GM18508 (cell line): Measurements from ENCODE around the gene WDR37.
A peak's percentile ranks its signal among the peaks of the same experiment; 100 is the strongest.
"Not testable (repeated sequence)": the region's sequence is repeated elsewhere in the genome, so short reads cannot be mapped to it uniquely, and the experiment has no call there.

ENCODE experiments used
- ATAC-seq: cut with Tn5 transposase; IDR thresholded peaks from one replicate; pipeline ENCODE4 v1.9.1; 2021; ENCODE audit warnings: moderate number of reproducible peaks; ENCODE audit not compliant: insufficient read depth, unreplicated experiment

WDR37 gene

GRCh38 chr10:1040133-1040532 is 16.1 kb upstream of the WDR37 start:
- ATAC-seq = no peak

DNA sequence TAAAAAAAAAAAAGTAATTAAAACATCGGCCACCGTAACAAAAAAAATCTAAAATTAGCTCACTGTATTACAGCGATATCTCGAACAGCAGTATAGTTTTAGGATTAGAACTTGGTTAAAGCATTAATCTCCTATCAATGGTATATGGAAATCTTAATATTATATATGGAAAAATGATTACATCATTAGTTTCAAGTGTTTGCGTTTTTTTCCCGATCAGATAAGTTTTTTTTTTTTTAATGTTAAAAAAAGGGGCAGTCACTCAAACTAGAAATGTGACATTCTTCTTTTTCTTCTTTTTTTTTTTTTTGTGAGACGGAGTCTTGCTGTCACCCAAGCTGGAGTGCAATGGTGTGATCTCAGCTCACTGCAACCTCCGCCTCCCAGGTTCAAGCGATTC is 14.7 kb upstream of the WDR37 start:
- no peak for ATAC-seq

DNA sequence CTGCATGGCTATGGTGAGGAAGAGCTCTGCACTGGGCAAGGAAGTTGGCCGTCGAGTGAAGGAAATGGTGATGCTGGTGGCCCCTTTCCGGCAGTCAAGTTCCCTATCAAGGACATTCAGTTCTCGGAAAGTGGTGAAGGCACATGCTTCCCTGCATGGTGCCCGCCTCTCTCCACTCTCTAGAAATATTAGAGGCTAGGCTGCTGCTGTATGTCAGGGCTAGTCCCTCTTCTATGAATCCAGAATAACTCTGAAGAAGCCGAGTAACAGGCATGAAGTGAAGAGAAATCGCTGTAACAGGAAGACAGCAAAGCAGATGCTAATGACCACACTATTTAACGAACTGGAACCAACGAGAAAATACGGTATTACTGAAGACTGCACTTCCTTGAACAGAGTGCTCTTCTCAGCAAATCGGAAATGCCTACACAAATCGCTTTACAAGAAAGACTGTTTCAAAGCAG is 12.6 kb upstream of the WDR37 start:
- no peak for ATAC-seq

DNA sequence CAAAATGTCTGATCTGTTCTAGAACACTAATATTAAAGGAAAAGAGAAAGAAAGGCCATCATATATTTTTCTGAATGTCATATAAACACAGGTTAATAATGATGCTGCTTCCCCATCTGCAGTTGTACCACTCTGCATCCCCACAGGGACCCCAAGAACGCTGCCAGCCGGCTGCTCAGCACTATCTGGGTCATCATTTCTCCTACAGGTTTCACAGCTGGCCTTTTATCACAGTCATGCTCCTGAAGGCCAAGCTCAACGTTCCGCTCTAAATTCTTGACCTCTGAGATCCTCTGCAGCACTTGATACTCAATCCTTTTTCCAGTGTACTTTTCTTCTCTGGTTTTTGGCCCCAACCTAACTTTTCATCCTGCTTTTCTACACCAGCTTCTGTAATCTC is 12.0 kb upstream of the WDR37 start:
- no peak for ATAC-seq

GRCh38 chr10:1044964-1045363 is 11.2 kb upstream of the WDR37 start:
- ATAC-seq = no peak

DNA sequence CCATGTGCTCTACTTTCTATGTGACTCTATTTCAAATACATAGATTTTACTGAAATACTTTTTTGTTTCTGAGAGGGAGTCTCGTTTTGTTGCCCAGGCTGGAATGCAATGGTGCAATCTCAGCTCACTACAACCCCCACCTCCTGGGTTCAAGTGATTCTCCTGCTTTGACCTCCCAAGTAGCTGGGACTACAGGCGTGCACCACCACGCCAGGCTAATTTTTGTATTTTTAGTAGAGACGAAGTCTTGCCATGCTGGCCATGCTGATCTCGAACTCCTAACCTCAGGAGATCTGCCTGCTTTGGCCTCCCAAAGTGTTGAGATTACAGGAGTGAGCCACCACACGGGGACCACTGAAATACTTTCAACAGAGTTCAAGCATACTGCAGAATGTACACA is 10.8 kb upstream of the WDR37 start:
- no peak for ATAC-seq

- no peak for ATAC-seq
Observed at GRCh38 chr10:1047937-1048336, 8.2 kb upstream of the WDR37 start.

DNA sequence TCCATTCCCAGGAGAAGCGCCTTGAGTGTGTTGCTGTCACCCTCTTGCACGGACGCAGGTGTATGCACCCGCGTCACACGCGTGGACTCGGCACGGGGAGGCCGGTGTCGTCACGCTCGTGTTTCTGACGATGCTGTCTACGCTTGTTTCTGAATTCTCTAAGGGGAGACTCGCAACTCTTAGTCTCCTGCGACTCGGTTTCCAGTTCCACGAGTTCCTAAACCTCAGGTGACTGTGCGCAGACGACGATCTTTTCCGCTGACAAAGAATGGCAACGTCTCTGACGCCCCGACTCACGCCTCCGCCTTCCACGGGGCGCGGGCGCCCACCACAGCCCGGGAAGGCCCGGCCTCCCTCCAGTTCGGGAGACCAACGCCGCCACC is 7.8 kb upstream of the WDR37 start:
- no peak for ATAC-seq

- ATAC-seq = peak; percentile 75
Observed at GRCh38 chr10:1048732-1049424, 7.3 kb upstream of the WDR37 start, which contains the start of gene IDI1. Gene IDI1 (minus strand): TSS chr10:1049119. CDS start chr10:1049003, 116 bp downstream.

GRCh38 chr10:1049425-1049958 is 6.7 kb upstream of the WDR37 start:
- ATAC-seq = no peak

DNA sequence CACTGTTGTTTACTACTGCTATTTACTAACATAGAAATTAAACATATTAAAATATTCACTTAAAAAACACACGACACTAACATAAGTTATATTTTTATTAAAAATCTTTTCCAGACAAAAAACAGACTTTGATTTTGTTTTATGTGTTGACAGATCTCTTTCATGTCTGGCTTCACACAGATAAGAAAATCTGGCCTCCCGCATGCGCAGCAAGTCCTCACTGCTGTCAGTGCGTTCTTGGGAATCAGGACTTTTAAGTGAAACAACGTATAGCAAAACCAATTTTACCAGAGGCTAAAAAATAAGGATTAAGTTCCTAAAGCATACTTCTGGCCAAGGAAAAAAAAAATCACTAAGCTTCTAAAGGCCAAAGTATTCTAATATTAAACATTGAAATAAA is 6.0 kb upstream of the WDR37 start:
- ATAC-seq = no peak

DNA sequence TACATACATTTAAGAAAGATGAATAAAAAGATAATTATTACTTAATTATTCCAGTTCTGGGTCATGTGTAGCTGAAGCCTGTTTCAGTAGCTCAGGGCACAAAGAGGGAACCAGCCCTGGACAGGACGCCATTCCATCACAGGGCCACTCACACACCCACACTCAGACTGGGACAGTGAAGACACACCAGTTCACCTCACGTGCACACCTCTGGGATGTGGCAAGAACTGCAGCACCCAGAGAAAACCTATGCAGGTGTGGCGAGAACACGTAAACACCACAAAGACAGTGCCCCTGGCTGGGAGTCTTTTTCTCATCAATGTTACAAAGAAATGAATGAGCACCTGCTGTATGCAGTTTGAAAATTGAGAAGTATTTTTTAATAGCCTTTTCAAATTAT is 5.6 kb upstream of the WDR37 start:
- no peak for ATAC-seq

GRCh38 chr10:1054684-1055083 is 1.5 kb upstream of the WDR37 start:
- no peak for ATAC-seq

- no peak for ATAC-seq
Observed at GRCh38 chr10:1057106-1057657, 997 bp downstream of the WDR37 start.

- no peak for ATAC-seq
Observed at GRCh38 chr10:1058017-1058416, 1.8 kb downstream of the WDR37 start.

DNA sequence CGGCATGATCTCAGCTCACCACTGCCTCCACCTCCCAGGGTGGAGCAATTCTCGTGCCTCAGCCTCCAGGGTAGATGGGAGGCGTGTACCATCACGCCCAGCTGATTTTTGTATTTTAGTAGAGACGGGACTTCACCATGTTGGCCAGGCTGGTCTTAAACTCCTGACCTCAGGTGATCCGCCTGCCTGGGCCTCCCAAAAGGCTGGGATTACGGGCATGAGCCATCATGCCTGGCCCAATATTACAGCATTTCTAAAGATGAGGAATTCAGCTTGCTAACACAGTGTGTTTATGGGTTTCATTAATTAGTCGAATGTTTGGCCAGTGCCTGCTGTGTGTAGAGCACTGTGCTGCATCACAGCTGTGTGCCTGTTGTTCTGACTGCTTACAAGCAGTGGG is 3.7 kb downstream of the WDR37 start:
- no peak for ATAC-seq

GRCh38 chr10:1061930-1062774 is 6.0 kb downstream of the WDR37 start:
- ATAC-seq = no peak

DNA sequence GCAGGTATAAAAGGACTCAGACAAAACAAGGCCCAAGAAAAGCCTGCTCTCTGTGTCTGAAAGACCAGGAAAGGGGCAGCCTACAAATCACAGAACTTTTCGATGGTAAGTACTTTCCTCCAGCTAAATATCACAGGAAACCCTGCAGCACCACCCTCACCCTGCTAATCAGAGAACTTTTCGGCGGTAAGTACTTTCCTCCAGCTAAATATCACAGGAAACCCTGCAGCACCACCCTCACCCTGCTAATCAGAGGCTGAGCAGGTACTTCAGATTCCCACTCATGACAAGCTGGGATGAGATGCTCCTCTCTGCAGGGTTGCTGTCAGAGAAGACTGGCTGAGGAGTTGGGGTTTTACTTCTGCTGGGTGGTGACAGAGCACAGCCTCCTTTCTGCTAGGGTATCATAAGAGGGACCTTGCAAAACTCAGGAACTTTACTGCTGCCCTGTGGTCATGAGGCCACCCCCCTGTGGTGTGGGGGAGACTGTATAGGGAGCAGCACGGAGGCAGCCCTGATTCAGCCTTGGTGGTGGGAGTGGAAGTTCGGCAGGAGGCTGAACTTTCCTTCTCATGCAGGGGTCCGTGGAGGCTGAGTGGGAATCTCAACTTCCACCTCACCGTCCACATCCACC is 7.2 kb downstream of the WDR37 start:
- ATAC-seq = no peak

DNA sequence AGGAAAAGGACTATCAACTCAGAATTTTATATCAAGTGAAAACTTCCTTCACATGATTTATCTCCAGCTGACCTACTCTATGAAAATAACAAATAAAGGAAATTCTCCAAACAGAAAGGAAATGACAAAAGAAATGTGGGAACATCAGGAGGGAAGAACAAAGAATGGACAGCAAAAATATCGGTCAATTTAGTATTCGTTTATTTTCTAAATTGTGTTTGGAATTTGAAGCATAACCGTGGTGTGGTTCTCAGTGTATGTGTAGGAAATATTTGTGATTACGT is 8.7 kb downstream of the WDR37 start:
- no peak for ATAC-seq

GRCh38 chr10:1066734-1067133 is 10.5 kb downstream of the WDR37 start:
- not testable (repeated sequence) for ATAC-seq
